IMR-90 (cell line): Measurements from ENCODE around the gene MMGT1. TPM values are rescaled to one million over a fixed set of nuclear protein-coding genes. Genes with fewer than 3 reads are reported as not detected.

ENCODE experiments used
- ATAC-seq: fragments of 200-7000 bp; cut with Tn5 transposase; 2 replicates; pipeline ENCODE4 v1.9.1; 2020; ENCODE audit warnings: low read depth, mild to moderate bottlenecking, moderate library complexity
- BruUV-seq: library from RNA; stranded (reverse); fragments of 400-500 nt; replicated peaks from 2 replicates; lab custom pipeline; 2021; lab: Mats Ljungman, UMichigan
- CTCF ChIA-PET: fragments of 300-600 bp; formaldehyde crosslinking; extraction: SDS; loops from one replicate; lab custom pipeline; 2021; ENCODE audit warnings: antibody characterized with exemption; lab: Yijun Ruan, JAX
- POLR2A ChIA-PET: fragments of 300-600 bp; sonication (Branson Sonifier 250); formaldehyde crosslinking; loops from one replicate; lab custom pipeline; 2022; ENCODE audit warnings: antibody characterized with exemption; ENCODE audit not compliant: unreplicated experiment; lab: Charles Lee
- DNase-seq: peaks from one replicate; pipeline ENCODE4 v3.0.0; 2013
- H2AFZ ChIP-seq: replicated peaks from 2 replicates; pipeline ENCODE3; 2013; ENCODE audit warnings: low read length, mild to moderate bottlenecking; ENCODE audit not compliant: poor library complexity
- H2AK5ac ChIP-seq: 2 replicates; pipeline ENCODE4 v1.6.1; 2013; ENCODE audit warnings: low read depth, low read length, inconsistent platforms
- H2AK9ac ChIP-seq: replicated peaks from 2 replicates; pipeline ENCODE3; 2013; ENCODE audit warnings: mild to moderate bottlenecking, low read depth, low read length, moderate library complexity; ENCODE audit not compliant: poor library complexity
- H2BK120ac ChIP-seq: 2 replicates; pipeline ENCODE4 v1.6.1; 2013; ENCODE audit warnings: low read depth, low read length, inconsistent platforms
- H2BK15ac ChIP-seq: 3 replicates; pipeline ENCODE4 v1.6.1; 2013; ENCODE audit warnings: low read depth, low read length, inconsistent platforms
- H2BK20ac ChIP-seq: 2 replicates; pipeline ENCODE4 v1.6.1; 2013; ENCODE audit warnings: low read depth, mild to moderate bottlenecking, inconsistent platforms, low read length, moderate library complexity
- H2BK5ac ChIP-seq: 2 replicates; pipeline ENCODE4 v1.6.1; 2013; ENCODE audit warnings: mild to moderate bottlenecking, low read depth, low read length, inconsistent platforms; ENCODE audit not compliant: poor library complexity, severe bottlenecking
- H3K14ac ChIP-seq: replicated peaks from 2 replicates; pipeline ENCODE4 v1.6.1; 2013; ENCODE audit warnings: low read depth, low read length, inconsistent platforms
- H3K18ac ChIP-seq: 2 replicates; pipeline ENCODE4 v1.6.1; 2013; ENCODE audit warnings: low read depth, low read length, control low read depth
- H3K23ac ChIP-seq: 2 replicates; pipeline ENCODE4 v1.6.1; 2013; ENCODE audit warnings: low read depth, low read length, inconsistent platforms
- H3K27ac ChIP-seq: 2 replicates; pipeline ENCODE4 v1.5.1; 2013; ENCODE audit warnings: mild to moderate bottlenecking, control low read depth, low read length; ENCODE audit not compliant: insufficient read depth
- H3K27me3 ChIP-seq: 2 replicates; pipeline ENCODE4 v1.6.1; 2013; ENCODE audit warnings: low read length; ENCODE audit not compliant: control insufficient read depth, insufficient read depth
- H3K36me3 ChIP-seq: 2 replicates; pipeline ENCODE4 v1.6.1; 2013; ENCODE audit warnings: low read length, mixed read lengths; ENCODE audit not compliant: control insufficient read depth, insufficient read depth
- H3K4ac ChIP-seq: 2 replicates; pipeline ENCODE4 v1.6.1; 2013; ENCODE audit warnings: low read depth, low read length, inconsistent platforms
- H3K4me1 ChIP-seq: 2 replicates; pipeline ENCODE4 v1.6.1; 2013; ENCODE audit warnings: low read length, mixed read lengths; ENCODE audit not compliant: control insufficient read depth, insufficient read depth
- H3K4me2 ChIP-seq: 2 replicates; pipeline ENCODE4 v1.6.1; 2013; ENCODE audit warnings: low read depth, mild to moderate bottlenecking, control low read depth, low read length, moderate library complexity
- H3K4me3 ChIP-seq: 2 replicates; pipeline ENCODE4 v1.5.1; 2013; ENCODE audit warnings: low read depth, mild to moderate bottlenecking, control low read depth, low read length, moderate library complexity; ENCODE audit not compliant: insufficient read depth
- H3K56ac ChIP-seq: 2 replicates; pipeline ENCODE4 v1.6.1; 2013; ENCODE audit warnings: low read length, inconsistent platforms; ENCODE audit not compliant: insufficient read depth; ENCODE audit errors: extremely low read depth
- H3K79me1 ChIP-seq, 2 experiments: 2 replicates each; pipeline ENCODE4 v1.6.1; 2013; ENCODE audit warnings: low read length in 2 of 2, inconsistent platforms in 1 of 2, low read depth in 1 of 2
- H3K9ac ChIP-seq: 2 replicates; pipeline ENCODE4 v1.6.1; 2013; ENCODE audit warnings: low read depth, low read length, control low read depth
- H3K9me1 ChIP-seq: 2 replicates; pipeline ENCODE4 v1.6.1; 2013; ENCODE audit warnings: low read length, inconsistent platforms; ENCODE audit not compliant: insufficient read depth
- H3K9me3 ChIP-seq: 2 replicates; pipeline ENCODE4 v1.6.1; 2013; ENCODE audit warnings: low read length; ENCODE audit not compliant: control insufficient read depth, insufficient read depth
- H4K20me1 ChIP-seq: 2 replicates; pipeline ENCODE4 v1.6.1; 2013; ENCODE audit warnings: low read length, inconsistent platforms; ENCODE audit not compliant: insufficient read depth
- H4K5ac ChIP-seq: 2 replicates; pipeline ENCODE4 v1.6.1; 2013; ENCODE audit warnings: mild to moderate bottlenecking, low read depth, low read length, control low read depth
- H4K8ac ChIP-seq, 2 experiments: 2 replicates each; pipeline ENCODE4 v1.6.1; 2013; ENCODE audit warnings: low read depth in 2 of 2, low read length in 2 of 2, control low read depth in 1 of 2, inconsistent platforms in 1 of 2
- H4K91ac ChIP-seq: 2 replicates; pipeline ENCODE4 v1.6.1; 2013; ENCODE audit warnings: low read depth, low read length, inconsistent platforms; ENCODE audit not compliant: insufficient read depth
- BHLHE40 ChIP-seq: fragments of 150-350 bp; IDR thresholded peaks from 2 replicates; pipeline ENCODE4 v1.6.1; 2016; ENCODE audit warnings: mild to moderate bottlenecking, low read depth, low read length
- CTCF ChIP-seq: conservative IDR thresholded peaks from 2 replicates; pipeline ENCODE4 v1.5.1; 2012; ENCODE audit warnings: mild to moderate bottlenecking, low read depth, low read length, improper control_type of control experiment
- ELK1 ChIP-seq: fragments of 150-350 bp; IDR thresholded peaks from 2 replicates; pipeline ENCODE4 v1.6.1; 2016; ENCODE audit warnings: low read depth, mild to moderate bottlenecking, low read length, moderate library complexity, borderline replicate concordance
- FOS ChIP-seq: fragments of 150-350 bp; IDR thresholded peaks from 2 replicates; pipeline ENCODE4 v1.6.1; 2016; ENCODE audit warnings: low read depth, low read length
- MAFK ChIP-seq: IDR thresholded peaks from 2 replicates; pipeline ENCODE4 v1.6.1; 2012; ENCODE audit warnings: low read depth, low read length, improper control_type of control experiment
- MAZ ChIP-seq: IDR thresholded peaks from 2 replicates; pipeline ENCODE4 v1.6.1; 2012; ENCODE audit warnings: low read depth, mild to moderate bottlenecking, low read length, improper control_type of control experiment, moderate library complexity, borderline replicate concordance
- NFE2L2 ChIP-seq: fragments of 150-350 bp; IDR thresholded peaks from 2 replicates; pipeline ENCODE4 v1.6.1; 2016; ENCODE audit warnings: low read depth, mild to moderate bottlenecking, low read length
- POLR2A ChIP-seq: IDR thresholded peaks from 2 replicates; pipeline ENCODE4 v1.6.1; 2012; ENCODE audit warnings: mild to moderate bottlenecking, low read depth, low read length
- RAD21 ChIP-seq: IDR thresholded peaks from 2 replicates; pipeline ENCODE4 v1.6.1; 2012; ENCODE audit warnings: low read length, improper control_type of control experiment
- SMC3 ChIP-seq: fragments of 150-350 bp; IDR thresholded peaks from 2 replicates; pipeline ENCODE4 v1.6.1; 2016; ENCODE audit warnings: low read depth, mild to moderate bottlenecking, antibody characterized with exemption, low read length, moderate library complexity
- WGBS, 2 experiments: methylation state at CpG; one replicate each; pipeline versions ENCODE4 v1.1.5 to v1.1.7; 2013; ENCODE audit warnings: missing lambda C conversion rate in 2 of 2; ENCODE audit not compliant: insufficient read length in 1 of 2; ENCODE audit errors: extremely low coverage in 2 of 2; 5-methylcytosine and 5-hydroxymethylcytosine counted together
- dilution Hi-C: fragments of 300-500 bp; cut with HindIII; formaldehyde crosslinking; loops from one replicate; pipeline ENCODE4 v1.14.3; 2018; ENCODE audit warnings: low sequenced_read_pairs; ENCODE audit not compliant: unreplicated experiment
- in situ Hi-C: fragments of 300-500 bp; cut with MboI; formaldehyde crosslinking; loops from 3 replicates; pipeline ENCODE4 v1.14.3; 2019; ENCODE audit warnings: low sequenced_read_pairs, inconsistent platforms, mixed read lengths
- intact Hi-C: fragments of 100-400 bp; cut with micrococcal nuclease; formaldehyde crosslinking; loops from 2 replicates; pipeline ENCODE4 v1.10.0; 2022
- polyA plus RNA-seq, 3 experiments: library from polyadenylated mRNA; depleted of rRNA; stranded (reverse); fragments of >200 nt; gene quantifications; 2 replicates each; pipeline ENCODE4 v1.2.3, GENCODE V29; 2012; ENCODE audit warnings: low replicate concordance in 1 of 3
- total RNA-seq: library from RNA; depleted of rRNA; stranded (reverse); fragments of >200 nt; gene quantifications from 2 replicates; pipeline ENCODE4 v1.2.3, GENCODE V29; 2012

Gene MMGT1
- total and polyA plus RNA-seq, 2 of the 4 experiments (the other 2 are of a cell fraction), result 7.5 to 8.1 TPM

GRCh38 chrX:135931644-135932487, 41.9 kb downstream of the MMGT1 start:
- Histone ChIP-seq H2AK9ac (no peak overlapping the region), H3K79me1 (no peaks in the 10 kb centered on the region), H3K9ac (no peak overlapping the region), H3K9me1 (no peaks in the 10 kb centered on the region), H3K36me3 (no peaks in the 10 kb centered on the region), H2AFZ (no peak overlapping the region), H2AK5ac (no peak overlapping the region), H2BK120ac (no peak overlapping the region), H3K4me2 (no peak overlapping the region), H3K14ac (no peak overlapping the region), H3K23ac (no peak overlapping the region), H2BK15ac (no peak overlapping the region), H4K8ac (no peak overlapping the region), H3K27me3 (peaks cover 6% of the 10 kb centered on the region), H2BK20ac (no peak overlapping the region), H4K5ac (no peak overlapping the region), H4K20me1 (no peaks in the 10 kb centered on the region), H3K56ac (no peak overlapping the region), H3K27ac (no peak overlapping the region), H3K4ac (no peak overlapping the region), H3K18ac (no peak overlapping the region), H2BK5ac (no peak overlapping the region), H3K4me1 (no peaks in the 10 kb centered on the region), H3K9me3 (no peaks in the 10 kb centered on the region), H4K91ac (no peak overlapping the region), H3K4me3 (no peak overlapping the region)
- DNase-seq (peak; percentile 24), ATAC-seq (peak; percentile 90)
- peak; percentile 60 for TF ChIP-seq CTCF
- peak; percentile 55 for TF ChIP-seq RAD21
- TF ChIP-seq BHLHE40, result no peak
- TF ChIP-seq MAFK, result no peak
- no peak for TF ChIP-seq NFE2L2
- no peak for TF ChIP-seq ELK1
- TF ChIP-seq SMC3, result peak; percentile 37; the same call in 1 of the 2 replicates
- no peak for TF ChIP-seq MAZ
- TF ChIP-seq FOS, result no peak
- TF ChIP-seq POLR2A, result no peak
- intact Hi-C loops (no loop called here), dilution Hi-C loops (no loop called here), in situ Hi-C loops (no loop called here)
- POLR2A ChIA-PET, result no interaction called here
- CTCF ChIA-PET, result interaction anchor here (0.6 to 1.3 kb wide), 2 partner anchors 11 to 21 kb away, joined by 3 read pairs; no protein-coding TSS in a partner anchor
- BruUV-seq, result no TSS peak
- no CpG with 5 or more reads among the region's 19 CpGs for WGBS, 2 experiments
